Cardiac muscle cell (in vitro differentiated cells and primary cell): ENCODE results near the gene RANBP3. TPM values are rescaled to one million over a fixed set of nuclear protein-coding genes. Genes with fewer than 3 reads are reported as not detected.

Experiments used
- DNase-seq, 2 donors: peaks; one replicate each; pipeline versions ENCODE4 v3.0.0 to v3.0.0-alpha.2; 2010 to 2017; ENCODE audit warnings: low read depth in 1 of 2, low spot score in 1 of 2
- H3K27ac ChIP-seq: fragments of 200-600 bp; sonication (generic); 2 replicates; pipeline ENCODE4 v1.5.1; 2016
- H3K27me3 ChIP-seq: fragments of 200-600 bp; sonication (generic); 2 replicates; pipeline ENCODE4 v1.6.0; 2016; ENCODE audit warnings: control low read depth
- H3K36me3 ChIP-seq: fragments of 200-600 bp; sonication (generic); 2 replicates; pipeline ENCODE4 v1.5.1; 2016; ENCODE audit warnings: control low read depth
- H3K4me1 ChIP-seq: fragments of 200-600 bp; sonication (generic); 2 replicates; pipeline ENCODE4 v1.8.1; 2017; ENCODE audit warnings: low read depth, mild to moderate bottlenecking, mixed run types
- H3K4me3 ChIP-seq: fragments of 200-600 bp; sonication (generic); 2 replicates; pipeline ENCODE4 v1.5.1; 2016; ENCODE audit warnings: mild to moderate bottlenecking
- H3K9me3 ChIP-seq: fragments of 200-600 bp; sonication (generic); 2 replicates; pipeline ENCODE4 v1.5.1; 2017; ENCODE audit warnings: low read depth, mild to moderate bottlenecking, control low read depth
- polyA plus RNA-seq: library from polyadenylated mRNA; unstranded; fragments of >200 nt; fragmentation: Nextera tagmentation; extraction: Ambion mirVana; gene quantifications from 2 replicates; pipeline ENCODE4 v1.2.1, GENCODE V29; 2016
- total RNA-seq: library from RNA; depleted of rRNA; stranded (reverse); fragments of >200 nt; gene quantifications from 2 replicates; pipeline ENCODE4 v1.2.3, GENCODE V29; 2016
- TF ChIP-seq, protein P1 (sequence below): IDR thresholded peaks from 2 replicates; pipeline ENCODE4 v1.5.1; 2012; ENCODE audit warnings: low read depth, mild to moderate bottlenecking, low read length

The RANBP3 gene
- total and polyA plus RNA-seq, 2 experiments from 2014 or later = 17.7 to 108 TPM

GRCh38 chr19:5974721-5975387 lies 3.1 kb downstream of the RANBP3 start:
- H3K9me3 ChIP-seq = no peaks in the 10 kb centered on the region

GRCh38 chr19:5973867-5974635 lies 3.9 kb downstream of the RANBP3 start:
- Histone ChIP-seq H3K27ac (no peak overlapping the region), H3K27me3 (no peaks in the 10 kb centered on the region), H3K9me3 (no peaks in the 10 kb centered on the region), H3K4me3 (no peak overlapping the region), H3K36me3 (no peaks in the 10 kb centered on the region), H3K4me1 (no peaks in the 10 kb centered on the region)
- no peak for DNase-seq
- TF ChIP-seq, protein P1, sequence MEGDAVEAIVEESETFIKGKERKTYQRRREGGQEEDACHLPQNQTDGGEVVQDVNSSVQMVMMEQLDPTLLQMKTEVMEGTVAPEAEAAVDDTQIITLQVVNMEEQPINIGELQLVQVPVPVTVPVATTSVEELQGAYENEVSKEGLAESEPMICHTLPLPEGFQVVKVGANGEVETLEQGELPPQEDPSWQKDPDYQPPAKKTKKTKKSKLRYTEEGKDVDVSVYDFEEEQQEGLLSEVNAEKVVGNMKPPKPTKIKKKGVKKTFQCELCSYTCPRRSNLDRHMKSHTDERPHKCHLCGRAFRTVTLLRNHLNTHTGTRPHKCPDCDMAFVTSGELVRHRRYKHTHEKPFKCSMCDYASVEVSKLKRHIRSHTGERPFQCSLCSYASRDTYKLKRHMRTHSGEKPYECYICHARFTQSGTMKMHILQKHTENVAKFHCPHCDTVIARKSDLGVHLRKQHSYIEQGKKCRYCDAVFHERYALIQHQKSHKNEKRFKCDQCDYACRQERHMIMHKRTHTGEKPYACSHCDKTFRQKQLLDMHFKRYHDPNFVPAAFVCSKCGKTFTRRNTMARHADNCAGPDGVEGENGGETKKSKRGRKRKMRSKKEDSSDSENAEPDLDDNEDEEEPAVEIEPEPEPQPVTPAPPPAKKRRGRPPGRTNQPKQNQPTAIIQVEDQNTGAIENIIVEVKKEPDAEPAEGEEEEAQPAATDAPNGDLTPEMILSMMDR = no peak

More at GRCh38 chr19:5974721-5975387, 3.1 kb downstream of the RANBP3 start:
- no peak for DNase-seq
- no peak overlapping the region for H3K4me3 ChIP-seq
- TF ChIP-seq, protein P1 = no peak
- no peaks in the 10 kb centered on the region for H3K27me3 ChIP-seq
- H3K4me1 ChIP-seq = peaks cover 3% of the 10 kb centered on the region
- H3K27ac ChIP-seq = peak overlapping the region; percentile 16
- no peaks in the 10 kb centered on the region for H3K36me3 ChIP-seq

GRCh38 chr19:5973376-5973775 lies 4.6 kb downstream of the RANBP3 start:
- Histone ChIP-seq H3K27me3 (no peaks in the 10 kb centered on the region), H3K36me3 (no peaks in the 10 kb centered on the region), H3K4me3 (no peak overlapping the region), H3K9me3 (no peaks in the 10 kb centered on the region), H3K27ac (no peak overlapping the region), H3K4me1 (peaks cover 1% of the 10 kb centered on the region)
- TF ChIP-seq, protein P1 = no peak
- DNase-seq = no peak

- peaks cover 12% of the 10 kb centered on the region for H3K4me1 ChIP-seq
- H3K9me3 ChIP-seq = no peaks in the 10 kb centered on the region
- no peak overlapping the region for H3K4me3 ChIP-seq
- no peaks in the 10 kb centered on the region for H3K36me3 ChIP-seq
- no peak overlapping the region for H3K27ac ChIP-seq
- no peak for DNase-seq
- no peaks in the 10 kb centered on the region for H3K27me3 ChIP-seq
- TF ChIP-seq, protein P1 = no peak
These were observed 5.6 kb downstream of the RANBP3 start for GRCh38 chr19:5972355-5972731.

- TF ChIP-seq, protein P1 = no peak
- Histone ChIP-seq H3K36me3 (no peaks in the 10 kb centered on the region), H3K4me3 (no peak overlapping the region), H3K4me1 (peaks cover 15% of the 10 kb centered on the region), H3K9me3 (no peaks in the 10 kb centered on the region), H3K27ac (no peak overlapping the region), H3K27me3 (no peaks in the 10 kb centered on the region)
- DNase-seq = no peak
These were observed 6.1 kb downstream of the RANBP3 start for GRCh38 chr19:5971714-5972354.
